Activated naive CD8-positive, alpha-beta T cell (primary cell): ENCODE measurements around the gene DSCAML1.

Source experiments
- H3K27ac Mint-ChIP-seq: one replicate; pipeline ENCODE4 v1.8.0; 2021; ENCODE audit warnings: mixed read lengths
- H3K27me3 Mint-ChIP-seq: one replicate; pipeline ENCODE4 v1.8.0; 2021; ENCODE audit warnings: mixed read lengths
- H3K36me3 Mint-ChIP-seq: one replicate; pipeline ENCODE4 v1.8.0; 2021; ENCODE audit warnings: mixed read lengths
- H3K4me1 Mint-ChIP-seq: one replicate; pipeline ENCODE4 v1.8.0; 2021; ENCODE audit warnings: low read depth, mixed read lengths
- H3K4me3 Mint-ChIP-seq: one replicate; pipeline ENCODE4 v1.8.0; 2021; ENCODE audit warnings: mild to moderate bottlenecking, mixed read lengths
- H3K9me3 Mint-ChIP-seq: one replicate; pipeline ENCODE4 v1.8.0; 2021; ENCODE audit warnings: low read depth, mixed read lengths

DSCAML1 gene

GRCh38 chr11:117565709-117566108 lies 231.3 kb downstream of the DSCAML1 start:
- Mint-ChIP-seq H3K36me3 (no peaks in the 10 kb centered on the region), H3K27ac (no peak overlapping the region), H3K27me3 (peaks cover 2% of the 10 kb centered on the region)

GRCh38 chr11:117564321-117564720 lies 232.7 kb downstream of the DSCAML1 start:
- no peak overlapping the region for H3K27ac Mint-ChIP-seq
- no peaks in the 10 kb centered on the region for H3K9me3 Mint-ChIP-seq
- H3K36me3 Mint-ChIP-seq = no peaks in the 10 kb centered on the region
- H3K4me3 Mint-ChIP-seq = no peak overlapping the region
- H3K27me3 Mint-ChIP-seq = peaks cover 3% of the 10 kb centered on the region
- no peaks in the 10 kb centered on the region for H3K4me1 Mint-ChIP-seq

More at GRCh38 chr11:117565709-117566108, 231.3 kb downstream of the DSCAML1 start:
- no peaks in the 10 kb centered on the region for H3K9me3 Mint-ChIP-seq
- no peak overlapping the region for H3K4me3 Mint-ChIP-seq
- no peaks in the 10 kb centered on the region for H3K4me1 Mint-ChIP-seq

- H3K4me1 Mint-ChIP-seq = no peaks in the 10 kb centered on the region
- H3K36me3 Mint-ChIP-seq = no peaks in the 10 kb centered on the region
- H3K9me3 Mint-ChIP-seq = no peaks in the 10 kb centered on the region
- no peak overlapping the region for H3K27ac Mint-ChIP-seq
- no peak overlapping the region for H3K4me3 Mint-ChIP-seq
- peaks cover 4% of the 10 kb centered on the region for H3K27me3 Mint-ChIP-seq
Observed at GRCh38 chr11:117563556-117563955, 233.5 kb downstream of the DSCAML1 start.

GRCh38 chr11:117562136-117562535 lies 234.9 kb downstream of the DSCAML1 start:
- Mint-ChIP-seq H3K9me3 (no peaks in the 10 kb centered on the region), H3K27me3 (peaks cover 5% of the 10 kb centered on the region), H3K27ac (no peak overlapping the region)

GRCh38 chr11:117560780-117561530 lies 236.1 kb downstream of the DSCAML1 start:
- no peak overlapping the region for H3K27ac Mint-ChIP-seq
- no peaks in the 10 kb centered on the region for H3K9me3 Mint-ChIP-seq
- H3K4me1 Mint-ChIP-seq = no peaks in the 10 kb centered on the region

More at GRCh38 chr11:117562136-117562535, 234.9 kb downstream of the DSCAML1 start:
- H3K4me1 Mint-ChIP-seq = no peaks in the 10 kb centered on the region
- H3K36me3 Mint-ChIP-seq = no peaks in the 10 kb centered on the region
- H3K4me3 Mint-ChIP-seq = no peak overlapping the region

GRCh38 chr11:117559698-117560097 lies 237.3 kb downstream of the DSCAML1 start:
- H3K4me1 Mint-ChIP-seq = no peaks in the 10 kb centered on the region
- H3K36me3 Mint-ChIP-seq = no peaks in the 10 kb centered on the region
- no peak overlapping the region for H3K27ac Mint-ChIP-seq
- peaks cover 3% of the 10 kb centered on the region for H3K27me3 Mint-ChIP-seq
- H3K4me3 Mint-ChIP-seq = no peak overlapping the region
- H3K9me3 Mint-ChIP-seq = no peaks in the 10 kb centered on the region

More at GRCh38 chr11:117560780-117561530, 236.1 kb downstream of the DSCAML1 start:
- H3K4me3 Mint-ChIP-seq = no peak overlapping the region
- H3K36me3 Mint-ChIP-seq = no peaks in the 10 kb centered on the region
- H3K27me3 Mint-ChIP-seq = peaks cover 5% of the 10 kb centered on the region

GRCh38 chr11:117557361-117557760 lies 239.7 kb downstream of the DSCAML1 start:
- Mint-ChIP-seq H3K9me3 (no peaks in the 10 kb centered on the region), H3K27me3 (peaks cover 3% of the 10 kb centered on the region), H3K4me3 (no peak overlapping the region), H3K27ac (no peak overlapping the region), H3K36me3 (no peaks in the 10 kb centered on the region), H3K4me1 (no peaks in the 10 kb centered on the region)

- no peaks in the 10 kb centered on the region for H3K36me3 Mint-ChIP-seq
- H3K9me3 Mint-ChIP-seq = no peaks in the 10 kb centered on the region
- no peak overlapping the region for H3K4me3 Mint-ChIP-seq
- H3K4me1 Mint-ChIP-seq = no peaks in the 10 kb centered on the region
- no peak overlapping the region for H3K27ac Mint-ChIP-seq
- H3K27me3 Mint-ChIP-seq = peaks cover 3% of the 10 kb centered on the region
Observed at GRCh38 chr11:117554601-117555333, 242.2 kb downstream of the DSCAML1 start.

GRCh38 chr11:117552626-117553025 lies 244.4 kb downstream of the DSCAML1 start:
- Mint-ChIP-seq H3K27me3 (no peaks in the 10 kb centered on the region), H3K9me3 (no peaks in the 10 kb centered on the region), H3K4me1 (no peaks in the 10 kb centered on the region), H3K36me3 (no peaks in the 10 kb centered on the region), H3K27ac (no peak overlapping the region), H3K4me3 (no peak overlapping the region)

GRCh38 chr11:117551761-117552343 lies 245.2 kb downstream of the DSCAML1 start:
- no peak overlapping the region for H3K4me3 Mint-ChIP-seq
- no peaks in the 10 kb centered on the region for H3K36me3 Mint-ChIP-seq
- H3K4me1 Mint-ChIP-seq = no peaks in the 10 kb centered on the region
- no peak overlapping the region for H3K27ac Mint-ChIP-seq
- no peaks in the 10 kb centered on the region for H3K27me3 Mint-ChIP-seq
- no peaks in the 10 kb centered on the region for H3K9me3 Mint-ChIP-seq

GRCh38 chr11:117550466-117550865 lies 246.6 kb downstream of the DSCAML1 start:
- no peaks in the 10 kb centered on the region for H3K4me1 Mint-ChIP-seq
- H3K9me3 Mint-ChIP-seq = no peaks in the 10 kb centered on the region
- H3K36me3 Mint-ChIP-seq = no peaks in the 10 kb centered on the region
- H3K4me3 Mint-ChIP-seq = no peak overlapping the region
- H3K27ac Mint-ChIP-seq = no peak overlapping the region
- no peaks in the 10 kb centered on the region for H3K27me3 Mint-ChIP-seq

- no peak overlapping the region for H3K4me3 Mint-ChIP-seq
- H3K27ac Mint-ChIP-seq = no peak overlapping the region
- H3K9me3 Mint-ChIP-seq = no peaks in the 10 kb centered on the region
- H3K27me3 Mint-ChIP-seq = no peaks in the 10 kb centered on the region
- no peaks in the 10 kb centered on the region for H3K36me3 Mint-ChIP-seq
- no peaks in the 10 kb centered on the region for H3K4me1 Mint-ChIP-seq
Observed at GRCh38 chr11:117549417-117549816, 247.6 kb downstream of the DSCAML1 start.

- Mint-ChIP-seq H3K27me3 (no peaks in the 10 kb centered on the region), H3K4me3 (no peak overlapping the region), H3K27ac (no peak overlapping the region), H3K36me3 (no peaks in the 10 kb centered on the region), H3K9me3 (no peaks in the 10 kb centered on the region), H3K4me1 (no peaks in the 10 kb centered on the region)
Observed at GRCh38 chr11:117548876-117549275, 248.1 kb downstream of the DSCAML1 start.

- no peaks in the 10 kb centered on the region for H3K4me1 Mint-ChIP-seq
- H3K4me3 Mint-ChIP-seq = no peak overlapping the region
- no peaks in the 10 kb centered on the region for H3K27me3 Mint-ChIP-seq
- H3K27ac Mint-ChIP-seq = no peak overlapping the region
- H3K36me3 Mint-ChIP-seq = no peaks in the 10 kb centered on the region
- H3K9me3 Mint-ChIP-seq = no peaks in the 10 kb centered on the region
Observed at GRCh38 chr11:117547946-117548345, 249.1 kb downstream of the DSCAML1 start.

- H3K9me3 Mint-ChIP-seq = no peaks in the 10 kb centered on the region
- H3K27ac Mint-ChIP-seq = no peak overlapping the region
- H3K27me3 Mint-ChIP-seq = no peaks in the 10 kb centered on the region
- H3K36me3 Mint-ChIP-seq = no peaks in the 10 kb centered on the region
- no peaks in the 10 kb centered on the region for H3K4me1 Mint-ChIP-seq
- no peak overlapping the region for H3K4me3 Mint-ChIP-seq
Observed at GRCh38 chr11:117547195-117547850, 249.7 kb downstream of the DSCAML1 start.
